GM23248 (cell line): ENCODE data around the gene E2F3.

ENCODE experiments used
- EZH2 ChIP-seq: fragments of 200-600 bp; sonication (generic); IDR thresholded peaks from 2 replicates; pipeline ENCODE4 v1.6.1; 2018; ENCODE audit warnings: antibody characterized with exemption, mild to moderate bottlenecking; ENCODE audit not compliant: insufficient read depth, poor library complexity, severe bottlenecking
- EZH2phosphoT487 ChIP-seq: fragments of 200-600 bp; sonication (generic); IDR thresholded peaks from 2 replicates; pipeline ENCODE4 v1.6.1; 2018; ENCODE audit warnings: antibody characterized with exemption, moderate library complexity, mild to moderate bottlenecking, low read depth; ENCODE audit not compliant: insufficient read depth

GRCh38 chr6:20432692-20433091 is 31.0 kb downstream of the E2F3 start:
- no peak for TF ChIP-seq EZH2
- TF ChIP-seq EZH2phosphoT487: no peak
